ENCODE data around the gene SMNDC1.

Gene SMNDC1

GRCh38 chr10:110244550-110244949 lies 60.2 kb downstream of the SMNDC1 start:
- DNase-seq, result no peak

GRCh38 chr10:110242511-110242910 lies 62.2 kb downstream of the SMNDC1 start:
- no peak for DNase-seq

- no peak for DNase-seq
Measured at GRCh38 chr10:110241841-110242240, 62.9 kb downstream of the SMNDC1 start.

GRCh38 chr10:110241407-110241806 lies 63.3 kb downstream of the SMNDC1 start:
- DNase-seq, result no peak

Measured in SHP77 treated with DMSO at 0.1 percent for 48 hours (cell line).